GM12878 (cell line): ENCODE results near the gene PLSCR1. TPM values are rescaled to one million over a fixed set of nuclear protein-coding genes. Genes with fewer than 3 reads are reported as not detected.

Source experiments
- ATAC-seq: fragments of 200-7000 bp; cut with Tn5 transposase; 3 replicates; pipeline ENCODE4 v1.9.1; 2020; ENCODE audit warnings: mild to moderate bottlenecking, moderate library complexity
- BruUV-seq: library from RNA; stranded (reverse); fragments of 400-500 nt; replicated peaks from 2 replicates; lab custom pipeline; 2021; lab: Mats Ljungman, UMichigan
- CTCF ChIA-PET: fragments of 300-600 bp; sonication (Branson Sonifier 250); formaldehyde crosslinking; extraction: SDS; loops from one replicate; lab custom pipeline; 2021; ENCODE audit warnings: inconsistent platforms; lab: Yijun Ruan, JAX
- POLR2A ChIA-PET: fragments of 350-600 bp; formaldehyde crosslinking; extraction: SDS; loops from one replicate; lab custom pipeline; 2021; ENCODE audit warnings: inconsistent platforms; lab: Charles Lee
- RAD21 ChIA-PET: fragments of 300-600 bp; sonication (Branson Sonifier 250); formaldehyde crosslinking; loops from one replicate; lab custom pipeline; 2023; ENCODE audit warnings: antibody characterized with exemption; ENCODE audit not compliant: unreplicated experiment; lab: Charles Lee
- SMC1A ChIA-PET: fragments of 300-600 bp; sonication (Branson Sonifier 250); formaldehyde crosslinking; loops from one replicate; lab custom pipeline; 2023; ENCODE audit not compliant: unreplicated experiment, uncharacterized antibody; lab: Charles Lee
- DNase-seq: peaks from one replicate; pipeline ENCODE4 v3.0.0-alpha.2; 2011; ENCODE audit warnings: low read depth, low spot score
- FAIRE-seq: peaks from 3 replicates; lab custom pipeline; 2011; peaks lifted over from hg19 to GRCh38; lab: Jason Lieb, UNC
- H2AFZ ChIP-seq: 2 replicates; pipeline ENCODE4 v1.6.0; 2011; ENCODE audit warnings: low read depth, low read length, control low read depth; ENCODE audit not compliant: control insufficient read depth
- H3K27ac ChIP-seq: 2 replicates; pipeline ENCODE4 v1.5.1; 2011; ENCODE audit warnings: control low read depth; ENCODE audit not compliant: control insufficient read depth, insufficient read depth
- H3K27me3 ChIP-seq, 2 experiments: replicated peaks in 1 of 2; 2 replicates each; pipeline versions ENCODE4 v1.6.0 to v1.6.1; 2011; ENCODE audit warnings: low read length in 1 of 2; ENCODE audit not compliant: control insufficient read depth in 2 of 2, insufficient read depth in 2 of 2
- H3K36me3 ChIP-seq, 2 experiments: 2 replicates each; pipeline ENCODE4 v1.5.1; 2011; ENCODE audit warnings: low read length in 1 of 2; ENCODE audit not compliant: control insufficient read depth in 2 of 2, insufficient read depth in 2 of 2
- H3K4me1 ChIP-seq: 2 replicates; pipeline ENCODE4 v1.6.1; 2011; ENCODE audit warnings: mild to moderate bottlenecking, low read length, moderate library complexity, mixed read lengths; ENCODE audit not compliant: control insufficient read depth, insufficient read depth
- H3K4me2 ChIP-seq: 2 replicates; pipeline ENCODE4 v1.6.0; 2011; ENCODE audit warnings: control low read depth; ENCODE audit not compliant: control insufficient read depth, insufficient read depth
- H3K4me3 ChIP-seq: fragments of 200-600 bp; sonication (generic); 2 replicates; pipeline ENCODE4 v1.5.1; 2016
- H3K79me2 ChIP-seq: 2 replicates; pipeline ENCODE4 v1.6.0; 2011; ENCODE audit warnings: low read length; ENCODE audit not compliant: control insufficient read depth, insufficient read depth
- H3K9ac ChIP-seq: 2 replicates; pipeline ENCODE4 v1.8.0; 2011; ENCODE audit warnings: low read length, control low read depth, mixed read lengths; ENCODE audit not compliant: control insufficient read depth, insufficient read depth
- H3K9me3 ChIP-seq: replicated peaks from 3 replicates; pipeline ENCODE4 v1.5.1; 2011; ENCODE audit warnings: mild to moderate bottlenecking, low read length; ENCODE audit not compliant: control insufficient read depth, insufficient read depth
- H4K20me1 ChIP-seq: 2 replicates; pipeline ENCODE4 v1.6.0; 2011; ENCODE audit not compliant: control insufficient read depth, insufficient read depth
- ASH2L ChIP-seq: fragments of 300-600, 200-600 bp; sonication (generic); IDR thresholded peaks from 2 replicates; pipeline ENCODE4 v1.6.1; 2017; ENCODE audit warnings: low read depth, mild to moderate bottlenecking, borderline replicate concordance
- BACH1 ChIP-seq: fragments of 450-650 bp; IDR thresholded peaks from 2 replicates; pipeline ENCODE4 v1.6.1; 2017; ENCODE audit warnings: mild to moderate bottlenecking, borderline replicate concordance
- E2F8 ChIP-seq: fragments of 450-650 bp; IDR thresholded peaks from 2 replicates; pipeline ENCODE4 v1.6.1; 2018; ENCODE audit warnings: mild to moderate bottlenecking, low read depth, moderate library complexity; ENCODE audit not compliant: partially characterized antibody
- EP300 ChIP-seq, 2 experiments: fragments of 150-350 bp in 1 of 2; IDR thresholded peaks; 2 replicates each; pipeline ENCODE4 v1.6.1; 2011 to 2012; ENCODE audit warnings: low read depth in 2 of 2, low read length in 2 of 2, borderline replicate concordance in 1 of 2, improper control_type of control experiment in 1 of 2, inconsistent platforms in 1 of 2; ENCODE audit not compliant: control insufficient read depth in 1 of 2
- EZH2 ChIP-seq: IDR thresholded peaks from 2 replicates; pipeline ENCODE4 v1.6.1; 2012; ENCODE audit warnings: low read depth, mild to moderate bottlenecking, control low read depth, inconsistent platforms, low read length, borderline replicate concordance; ENCODE audit not compliant: control insufficient read depth
- HDAC6 ChIP-seq: fragments of 200-600 bp; sonication (generic); IDR thresholded peaks from one replicate; pipeline ENCODE4 v1.8.0; 2017; ENCODE audit warnings: antibody characterized with exemption; ENCODE audit not compliant: unreplicated experiment
- KAT2A ChIP-seq: conservative IDR thresholded peaks from 2 replicates; pipeline ENCODE4 v1.6.1; 2011; ENCODE audit warnings: low read depth, low read length; ENCODE audit not compliant: control insufficient read depth
- LARP7 ChIP-seq: fragments of 450-650 bp; IDR thresholded peaks from 2 replicates; pipeline ENCODE4 v1.6.1; 2017; ENCODE audit warnings: mild to moderate bottlenecking
- MEF2B ChIP-seq: fragments of 450-650 bp; IDR thresholded peaks from 2 replicates; pipeline ENCODE4 v1.6.1; 2018; ENCODE audit warnings: mild to moderate bottlenecking, moderate library complexity; ENCODE audit not compliant: partially characterized antibody, poor library complexity, severe bottlenecking
- MYB ChIP-seq: fragments of 150-350 bp; IDR thresholded peaks from 2 replicates; pipeline ENCODE4 v1.6.1; 2014; ENCODE audit warnings: mild to moderate bottlenecking, low read depth, low read length, borderline replicate concordance
- NFYA ChIP-seq: IDR thresholded peaks from 2 replicates; pipeline ENCODE4 v1.6.1; 2011; ENCODE audit warnings: low read depth, mild to moderate bottlenecking, low read length, improper control_type of control experiment, borderline replicate concordance
- RFX5 ChIP-seq: IDR thresholded peaks from 2 replicates; pipeline ENCODE4 v1.6.1; 2011; ENCODE audit warnings: low read depth, low read length, improper control_type of control experiment
- RUNX3 ChIP-seq: IDR thresholded peaks from 2 replicates; pipeline ENCODE4 v1.6.1; 2012; ENCODE audit warnings: low read length, inconsistent platforms
- SREBF1 ChIP-seq: IDR thresholded peaks from 2 replicates; pipeline ENCODE4 v1.6.1; 2012; ENCODE audit warnings: mild to moderate bottlenecking, low read length
- TAF1 ChIP-seq: IDR thresholded peaks from 2 replicates; pipeline ENCODE4 v1.6.1; 2011; ENCODE audit warnings: mild to moderate bottlenecking, low read depth, low read length, borderline replicate concordance
- ZNF207 ChIP-seq: fragments of 450-650 bp; IDR thresholded peaks from 2 replicates; pipeline ENCODE4 v1.6.1; 2014; ENCODE audit warnings: antibody characterized with exemption, mild to moderate bottlenecking, borderline replicate concordance
- ZSCAN29 ChIP-seq: fragments of 450-650 bp; IDR thresholded peaks from 2 replicates; pipeline ENCODE4 v1.6.1; 2017; ENCODE audit warnings: mild to moderate bottlenecking, moderate library complexity
- WGBS: methylation state at CpG from one replicate; pipeline ENCODE4 v1.1.6; 2016; ENCODE audit warnings: low lambda C conversion rate; ENCODE audit not compliant: insufficient replicate concordance, insufficient coverage; ENCODE audit errors: missing lambda C conversion rate; 5-methylcytosine and 5-hydroxymethylcytosine counted together
- in situ Hi-C: fragments of 300-500 bp; cut with MboI; formaldehyde crosslinking; loops from 9 replicates; pipeline ENCODE4 v1.14.3; 2018; ENCODE audit warnings: mixed read lengths
- intact Hi-C: fragments of 100-400 bp; cut with micrococcal nuclease; formaldehyde crosslinking; loops from one replicate; pipeline ENCODE4 v1.14.2; 2022; ENCODE audit not compliant: unreplicated experiment
- polyA plus RNA-seq, 11 experiments: library from polyadenylated mRNA; depleted of rRNA in 4 of 11; unstranded in 6 of 11; stranded (reverse) in 5 of 11; fragments of >200 nt; fragmentation: Nextera tagmentation in 4 of 11; fragmentation: Illumina TruSeq in 1 of 11; extraction: Ambion mirVana in 4 of 11; extraction: Trizol in 1 of 11; gene quantifications; 1 replicate in 1 of 11; 2 replicates in 10 of 11; pipeline versions ENCODE4 v1.2.1 to v1.2.3, GENCODE V29; 2011 to 2016; ENCODE audit warnings: inconsistent platforms in 2 of 11, missing spikeins in 2 of 11, low read depth in 1 of 11
- total RNA-seq, 4 experiments: library from RNA; depleted of rRNA in 3 of 4; stranded (reverse); fragments of >200 nt in 3 of 4; fragmentation: Illumina TruSeq in 1 of 4; extraction: Trizol in 1 of 4; gene quantifications; 2 replicates each; pipeline versions ENCODE4 v1.2.1 to v1.2.3, GENCODE V29; 2013 to 2021
- TF ChIP-seq, protein P1 (sequence below): fragments of 450-650 bp; IDR thresholded peaks from 2 replicates; pipeline ENCODE4 v1.6.1; 2014; ENCODE audit warnings: mild to moderate bottlenecking

Gene PLSCR1
- total and polyA plus RNA-seq, 10 of the 15 experiments (the other 5 are each of a cell fraction or from before 2014, with no cell fraction given): 35.4 to 77.8 (median 41.1) TPM

GRCh38 chr3:146468671-146469149 is 75.7 kb downstream of the PLSCR1 start (continued):
- TF ChIP-seq E2F8 (no peak), ZSCAN29 (no peak)

GRCh38 chr3:146468234-146468633 is 76.2 kb downstream of the PLSCR1 start:
- no TSS peak for BruUV-seq
- H3K9me3 ChIP-seq: no peaks in the 10 kb centered on the region
- SMC1A ChIA-PET: interaction anchor here (0.7 to 1.9 kb wide), 2 partner anchors 14 to 76 kb away, joined by 3 to 9 read pairs; partner anchors contain the start of gene PLSCR1
- TF ChIP-seq ASH2L: no peak
- no peak for TF ChIP-seq BACH1
- TF ChIP-seq RFX5: no peak
- TF ChIP-seq KAT2A: no peak
- TF ChIP-seq SREBF1: no peak
- no peak for TF ChIP-seq EP300 (IDR thresholded peaks at IDR 0.05; ENCODE audit: borderline replicate concordance in 1 of 2, control insufficient read depth in 1 of 2, low read depth in 2 of 2, low read length in 2 of 2)
- no peak for TF ChIP-seq TAF1
- no peak for TF ChIP-seq RUNX3
- TF ChIP-seq, protein P1, sequence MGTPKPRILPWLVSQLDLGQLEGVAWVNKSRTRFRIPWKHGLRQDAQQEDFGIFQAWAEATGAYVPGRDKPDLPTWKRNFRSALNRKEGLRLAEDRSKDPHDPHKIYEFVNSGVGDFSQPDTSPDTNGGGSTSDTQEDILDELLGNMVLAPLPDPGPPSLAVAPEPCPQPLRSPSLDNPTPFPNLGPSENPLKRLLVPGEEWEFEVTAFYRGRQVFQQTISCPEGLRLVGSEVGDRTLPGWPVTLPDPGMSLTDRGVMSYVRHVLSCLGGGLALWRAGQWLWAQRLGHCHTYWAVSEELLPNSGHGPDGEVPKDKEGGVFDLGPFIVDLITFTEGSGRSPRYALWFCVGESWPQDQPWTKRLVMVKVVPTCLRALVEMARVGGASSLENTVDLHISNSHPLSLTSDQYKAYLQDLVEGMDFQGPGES: no peak
- no peak for TF ChIP-seq LARP7
- TF ChIP-seq EZH2: no peak
- no peak for TF ChIP-seq HDAC6
- TF ChIP-seq MEF2B: no peak
- no peak for TF ChIP-seq NFYA
- TF ChIP-seq ZNF207: no peak
- TF ChIP-seq MYB: no peak
- intact Hi-C loops (loop anchor here (5.0 kb wide), 1 partner anchor 74 kb away; the partner anchor contains the start of gene PLSCR1), in situ Hi-C loops (no loop called here)
- no peak for ATAC-seq
- POLR2A ChIA-PET: no interaction called here
- H3K4me1 ChIP-seq: peaks cover 4% of the 10 kb centered on the region; the same call in 1 of the 2 replicates
- no peak overlapping the region for H3K9ac ChIP-seq
- no peaks in the 10 kb centered on the region for H4K20me1 ChIP-seq
- CTCF ChIA-PET: interaction anchor here (1.4 kb wide), 1 partner anchor 38 kb away, joined by 3 read pairs; no protein-coding TSS in a partner anchor
- no peak overlapping the region for H3K27ac ChIP-seq
- no peak for FAIRE-seq
- no peak for DNase-seq
- no peaks in the 10 kb centered on the region for H3K79me2 ChIP-seq
- RAD21 ChIA-PET: no interaction called here
- no peak overlapping the region for H2AFZ ChIP-seq
- no peak overlapping the region for H3K4me3 ChIP-seq
- H3K4me2 ChIP-seq: no peak overlapping the region
- H3K36me3 ChIP-seq: no peaks in the 10 kb centered on the region
- 84% methylated on average over 4 of the region's 4 CpGs for WGBS
- no peaks in the 10 kb centered on the region for H3K27me3 ChIP-seq
